Retina (tissue), 1 donor: ENCODE results near the gene DRC7.
"Not testable (repeated sequence)": the region's sequence is repeated elsewhere in the genome, so short reads cannot be mapped to it uniquely, and the experiment has no call there.

Experiments
- DNase-seq: peaks from one replicate; pipeline ENCODE4 v3.0.0-alpha.2; 2016

DRC7 gene

DNA sequence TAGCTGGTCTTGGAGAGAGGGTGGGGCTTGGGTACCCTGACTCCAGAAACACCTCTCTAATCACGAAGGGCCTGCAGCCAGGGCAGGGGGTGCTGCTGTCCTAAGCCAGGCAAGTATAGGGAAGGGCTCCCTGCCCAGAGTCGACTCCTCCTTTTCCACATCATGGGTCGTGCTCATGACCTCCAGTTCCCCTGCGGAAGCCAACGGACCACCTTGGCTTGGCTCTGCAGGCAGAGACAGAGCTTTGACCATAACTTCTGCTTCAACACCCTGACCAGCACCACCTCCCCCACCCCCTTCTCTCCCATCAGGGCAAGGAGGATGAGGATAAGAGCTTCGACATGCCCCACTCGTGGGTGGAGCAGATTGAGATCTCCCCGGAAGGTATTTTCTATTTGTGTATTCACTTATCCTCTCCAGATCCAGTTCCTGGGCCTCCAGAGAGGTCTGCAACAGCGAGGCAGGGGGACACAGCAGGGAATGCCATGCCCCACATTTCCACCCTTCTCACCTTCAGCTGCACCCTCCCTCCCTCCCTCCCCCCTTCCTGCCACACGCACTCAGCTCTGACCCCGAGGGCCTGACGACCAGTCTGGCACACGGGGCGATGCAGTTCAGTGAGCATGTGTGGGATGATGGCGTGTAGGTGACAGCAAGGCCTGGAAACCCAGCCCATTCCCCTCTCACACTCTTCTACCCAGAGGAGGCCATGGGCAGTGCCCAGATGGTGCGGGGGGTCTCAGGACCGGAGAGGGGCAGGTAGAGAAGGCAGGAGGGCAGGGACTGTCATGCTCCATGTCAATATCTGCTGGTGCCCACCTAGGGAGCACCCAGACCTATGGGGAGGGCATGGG lies 27.0 kb downstream of the DRC7 start:
- DNase-seq, result no peak

DNA sequence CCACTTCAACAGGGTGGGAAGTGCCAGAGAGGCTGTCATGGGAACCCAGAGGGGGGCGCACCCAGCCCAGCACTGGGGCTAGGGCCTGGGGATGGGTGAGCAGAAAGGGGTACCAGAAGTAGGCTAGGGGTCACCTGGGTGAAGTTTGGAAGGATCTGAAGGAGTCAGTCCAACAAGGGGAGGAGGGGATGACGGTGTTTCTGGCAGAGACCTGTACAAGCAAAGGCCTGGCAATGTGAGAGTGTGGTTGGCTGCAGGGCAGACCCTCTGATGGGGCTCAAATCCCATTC lies 27.5 kb downstream of the DRC7 start:
- no peak for DNase-seq

DNA sequence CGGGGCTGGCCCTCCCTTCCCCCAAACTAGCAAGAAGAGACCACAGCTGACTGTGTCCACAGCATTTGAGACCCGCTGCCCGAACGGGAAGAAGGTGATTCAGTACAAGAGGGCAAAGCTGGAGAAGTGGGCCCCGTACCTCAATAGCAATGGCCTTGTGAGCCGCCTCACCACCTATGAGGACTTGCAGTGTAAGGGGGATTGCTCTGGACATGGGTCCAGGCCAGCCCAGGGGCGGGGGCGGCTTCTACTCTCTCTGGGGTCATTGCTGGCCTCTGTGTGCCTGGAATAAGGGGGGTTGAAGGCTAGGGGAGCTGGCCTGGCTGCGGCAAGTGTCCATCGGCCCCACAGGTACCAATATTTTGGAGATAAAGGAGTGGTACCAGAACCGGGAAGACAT lies 28.0 kb downstream of the DRC7 start:
- no peak for DNase-seq

DNA sequence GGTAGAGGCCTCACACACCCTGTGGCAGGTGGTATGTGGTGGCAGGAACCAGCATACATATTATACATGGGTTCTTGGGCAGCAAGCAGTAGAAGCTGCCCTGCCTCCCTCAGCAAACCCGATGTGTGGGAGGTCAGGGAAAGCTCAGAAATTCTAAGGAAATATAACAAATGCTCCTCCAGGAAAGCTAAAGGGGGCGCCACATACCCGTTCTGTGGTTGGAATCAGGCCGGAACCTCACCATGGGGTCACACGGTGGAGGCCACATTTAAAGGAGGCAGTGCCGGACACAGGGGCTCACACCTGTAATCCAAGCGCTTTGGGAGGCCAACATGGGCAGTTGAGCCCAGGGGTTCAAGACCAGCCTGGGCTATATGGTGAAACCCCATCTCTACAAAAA lies 28.6 kb downstream of the DRC7 start:
- no peak for DNase-seq

DNA sequence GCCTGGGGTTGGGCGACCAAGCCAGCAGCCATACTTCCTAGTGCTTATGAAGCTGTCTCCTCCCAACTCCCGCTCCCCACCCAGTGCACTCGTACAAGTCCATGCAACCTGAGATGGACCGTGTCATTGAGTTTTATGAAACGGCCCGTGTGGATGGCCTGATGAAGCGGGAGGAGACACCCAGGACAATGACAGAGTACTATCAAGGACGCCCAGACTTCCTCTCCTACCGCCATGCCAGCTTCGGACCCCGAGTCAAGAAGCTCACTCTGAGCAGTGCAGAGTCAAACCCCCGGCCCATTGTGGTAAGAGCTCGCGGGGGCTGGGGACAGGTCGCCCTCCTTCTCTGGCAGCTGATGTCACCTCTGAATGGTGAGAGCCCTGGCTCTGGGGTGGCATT lies 29.9 kb downstream of the DRC7 start:
- DNase-seq, result no peak

GRCh38 chr16:57725151-57725550 lies 30.5 kb downstream of the DRC7 start:
- DNase-seq, result no peak

- no peak for DNase-seq
Observed at GRCh38 chr16:57725554-57725953, 30.9 kb downstream of the DRC7 start.

DNA sequence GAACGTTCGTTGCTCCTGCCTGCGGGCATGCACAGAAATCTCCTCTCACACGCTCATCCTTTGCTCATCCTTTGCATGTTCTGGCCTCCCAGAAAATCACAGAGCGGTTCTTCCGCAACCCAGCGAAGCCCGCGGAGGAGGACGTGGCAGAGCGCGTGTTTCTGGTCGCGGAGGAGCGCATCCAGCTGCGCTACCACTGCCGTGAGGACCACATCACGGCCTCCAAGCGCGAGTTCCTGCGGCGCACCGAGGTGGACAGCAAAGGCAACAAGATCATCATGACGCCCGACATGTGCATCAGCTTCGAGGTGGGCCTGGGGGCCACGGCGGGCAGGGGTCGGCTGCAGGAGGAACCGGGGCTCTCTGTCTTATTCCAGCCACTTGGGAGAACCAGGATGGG lies 31.4 kb downstream of the DRC7 start:
- no peak for DNase-seq

DNA sequence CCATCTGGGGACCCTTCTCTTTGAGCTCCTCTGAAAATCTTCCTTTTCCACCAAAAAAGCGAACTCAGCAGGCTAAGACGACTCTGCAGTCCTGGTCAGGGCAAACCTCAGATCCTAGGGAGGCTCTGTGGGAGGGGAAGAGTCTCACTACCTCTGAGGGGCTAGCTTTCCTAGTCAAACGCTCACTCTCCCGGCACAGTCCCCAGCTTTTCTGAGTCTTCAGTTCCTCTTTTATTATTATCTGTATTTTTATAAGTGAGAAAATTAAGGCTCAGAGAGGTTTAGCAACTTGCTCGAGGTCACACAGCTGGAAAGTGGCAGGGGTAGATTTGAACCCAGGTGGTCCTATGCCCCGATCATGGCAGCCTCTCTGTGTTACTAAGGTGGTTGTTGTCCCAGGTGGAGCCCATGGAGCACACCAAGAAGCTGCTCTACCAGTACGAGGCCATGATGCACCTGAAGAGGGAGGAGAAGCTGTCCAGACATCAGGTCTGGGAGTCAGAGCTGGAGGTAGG lies 31.9 kb downstream of the DRC7 start:
- DNase-seq, result no peak

GRCh38 chr16:57727610-57728009 lies 33.0 kb downstream of the DRC7 start:
- no peak for DNase-seq

DNA sequence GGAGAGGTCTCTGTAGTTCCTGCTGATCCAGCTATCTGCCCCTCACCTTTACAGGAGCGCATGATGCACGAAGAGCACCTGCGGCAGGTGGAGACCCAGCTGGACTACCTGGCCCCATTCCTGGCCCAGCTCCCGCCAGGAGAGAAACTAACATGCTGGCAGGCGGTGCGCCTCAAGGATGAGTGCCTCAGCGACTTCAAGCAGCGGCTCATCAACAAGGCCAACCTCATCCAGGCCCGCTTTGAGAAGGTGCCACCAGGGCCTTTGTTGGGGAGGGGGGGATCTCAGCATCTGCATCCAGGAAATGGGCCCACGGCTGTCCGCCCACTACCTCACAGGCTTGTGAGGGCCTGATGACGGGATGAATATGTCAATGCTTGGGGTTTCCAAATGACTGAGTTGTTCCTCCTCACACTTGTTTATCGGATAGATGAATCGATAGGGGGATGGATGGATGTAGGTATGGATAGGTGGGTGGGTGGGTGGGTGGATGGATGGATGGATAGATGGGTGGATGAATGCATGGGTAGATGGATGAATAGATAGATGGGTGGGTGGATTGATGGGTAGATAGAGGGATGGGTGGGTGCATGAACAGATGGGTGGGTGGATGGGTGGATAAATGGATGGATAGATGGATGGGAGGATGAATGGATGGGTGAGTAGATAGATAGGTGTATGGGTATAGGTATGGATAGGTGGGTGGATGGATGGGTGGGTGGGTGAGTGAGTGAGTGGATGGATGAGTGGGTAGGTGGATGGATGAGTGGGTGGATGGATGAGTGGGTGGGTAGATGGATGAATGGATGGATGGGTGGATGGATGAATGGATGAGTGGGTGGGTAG lies 34.0 kb downstream of the DRC7 start:
- DNase-seq, result no peak

- no peak for DNase-seq
Observed at GRCh38 chr16:57729182-57729484, 34.5 kb downstream of the DRC7 start.

DNA sequence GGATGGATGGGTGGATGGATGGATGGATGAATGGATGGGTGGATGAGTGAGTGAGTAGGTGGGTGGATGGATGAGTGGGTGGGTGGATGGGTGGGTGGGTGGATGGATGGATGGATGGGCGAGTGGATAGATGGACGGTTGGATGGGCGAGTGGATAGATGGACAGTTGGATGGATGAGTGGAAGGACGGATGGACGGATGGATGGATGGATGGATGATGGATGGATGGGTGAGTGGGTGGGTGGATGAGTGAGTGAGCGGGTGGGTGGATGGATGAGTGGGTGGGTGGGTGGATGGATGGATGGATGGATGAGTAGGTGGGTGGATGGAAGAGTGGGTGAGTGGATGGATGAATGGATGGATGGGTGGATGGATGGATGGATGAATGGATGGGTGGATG lies 35.2 kb downstream of the DRC7 start:
- not testable (repeated sequence) for DNase-seq

DNA sequence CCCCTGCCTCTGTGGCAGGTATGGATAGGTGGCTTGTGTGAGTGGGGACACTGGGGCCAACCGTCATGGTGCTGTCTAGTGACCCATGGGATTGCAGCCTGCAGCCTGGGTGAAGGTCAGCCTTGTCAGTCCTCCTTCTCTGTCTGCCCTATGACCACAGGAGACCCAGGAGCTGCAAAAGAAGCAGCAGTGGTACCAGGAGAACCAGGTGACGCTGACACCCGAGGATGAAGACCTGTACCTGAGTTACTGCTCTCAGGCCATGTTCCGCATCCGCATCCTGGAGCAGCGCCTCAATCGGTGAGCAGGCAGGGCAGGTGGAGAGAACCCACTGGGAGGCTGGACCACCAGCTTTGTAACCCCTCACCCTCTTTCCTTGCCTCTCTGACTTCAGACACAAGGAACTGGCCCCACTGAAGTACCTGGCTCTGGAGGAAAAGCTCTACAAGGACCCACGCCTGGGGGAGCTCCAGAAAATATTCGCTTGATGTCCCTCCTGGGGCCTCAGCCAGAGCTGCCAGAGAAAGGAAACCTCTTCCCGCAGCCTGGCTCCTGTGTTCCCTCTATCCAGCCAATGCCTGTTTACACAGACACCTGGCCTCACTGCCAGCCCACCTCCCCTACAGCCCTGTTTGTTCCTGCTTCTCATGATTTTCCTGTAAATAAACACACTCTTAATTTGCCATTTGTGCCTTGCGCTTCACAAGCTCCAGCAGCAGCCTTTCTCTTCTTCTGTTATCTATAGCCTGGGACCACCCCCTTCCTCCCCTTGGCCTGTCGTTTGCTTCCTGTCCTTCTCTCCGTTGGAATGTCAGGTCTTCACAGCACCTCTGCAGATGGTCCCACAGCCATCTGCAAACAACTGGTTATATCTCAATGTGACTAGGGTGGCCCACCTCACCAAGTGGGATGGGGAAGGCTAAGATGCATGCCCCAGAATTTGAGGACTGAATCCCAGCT lies 36.4 kb downstream of the DRC7 start:
- no peak for DNase-seq

- no peak for DNase-seq
Observed at GRCh38 chr16:57732037-57732436, 37.4 kb downstream of the DRC7 start.

DNA sequence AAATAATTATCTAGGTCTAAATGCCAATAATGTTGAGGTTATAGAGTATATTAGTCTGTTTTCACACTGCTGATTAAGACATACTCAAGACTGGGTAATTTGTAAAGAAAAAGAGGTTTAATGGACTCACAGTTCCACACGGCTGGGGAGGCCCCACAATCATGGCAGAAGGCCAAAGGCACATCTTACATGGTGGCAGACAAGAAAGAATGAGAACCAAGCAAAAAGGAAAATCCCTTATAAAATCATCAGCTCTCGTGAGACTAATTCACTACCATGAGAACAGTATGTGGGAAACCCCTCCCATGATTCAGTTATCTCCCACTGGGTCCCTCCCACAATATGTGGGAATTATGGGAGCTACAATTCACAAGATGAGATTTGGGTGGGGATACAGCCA lies 38.1 kb downstream of the DRC7 start:
- no peak for DNase-seq

- no peak for DNase-seq
Observed at GRCh38 chr16:57734308-57734924, 39.8 kb downstream of the DRC7 start.

DNA sequence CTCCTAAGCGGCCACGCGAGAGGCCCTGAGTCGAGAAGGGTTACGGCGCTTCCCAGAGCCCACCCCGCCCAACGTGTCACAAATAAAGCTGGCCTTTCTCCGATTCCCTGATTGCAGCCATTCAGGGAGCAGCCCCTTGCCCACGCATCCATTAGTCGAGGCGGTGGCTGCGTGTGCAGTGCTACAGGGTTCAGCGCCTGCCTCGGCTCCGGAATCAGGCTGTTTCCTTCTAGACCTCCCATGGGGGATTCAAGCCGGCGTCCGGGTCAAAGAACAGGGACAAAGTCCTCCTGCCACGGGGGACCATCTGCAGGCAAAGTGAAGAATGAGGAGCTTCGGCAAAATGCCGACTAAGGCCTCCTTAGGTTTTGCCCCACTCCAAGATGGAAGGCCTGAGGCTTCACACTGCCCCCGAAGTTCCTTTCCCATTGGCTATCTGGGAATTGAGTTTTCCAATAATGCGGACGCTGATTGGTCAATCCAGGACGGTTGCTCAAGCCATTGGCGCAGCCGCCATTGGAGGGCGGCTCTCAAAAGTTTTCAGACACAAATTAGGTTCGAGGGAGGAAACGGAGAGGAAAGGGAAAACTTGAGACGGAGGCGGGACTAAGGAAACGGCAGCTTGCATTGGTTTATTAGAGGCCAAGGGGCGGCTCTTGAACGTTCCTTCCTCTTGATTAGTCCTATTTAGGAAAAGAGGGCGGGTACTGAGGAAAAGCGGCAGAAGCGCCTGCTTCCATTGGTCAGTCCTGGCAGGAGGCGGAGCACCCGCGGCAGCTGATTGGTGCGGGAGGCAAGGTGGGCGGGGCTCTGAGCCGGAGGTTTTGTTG lies 40.5 kb downstream of the DRC7 start:
- DNase-seq, result peak; percentile 99

DNA sequence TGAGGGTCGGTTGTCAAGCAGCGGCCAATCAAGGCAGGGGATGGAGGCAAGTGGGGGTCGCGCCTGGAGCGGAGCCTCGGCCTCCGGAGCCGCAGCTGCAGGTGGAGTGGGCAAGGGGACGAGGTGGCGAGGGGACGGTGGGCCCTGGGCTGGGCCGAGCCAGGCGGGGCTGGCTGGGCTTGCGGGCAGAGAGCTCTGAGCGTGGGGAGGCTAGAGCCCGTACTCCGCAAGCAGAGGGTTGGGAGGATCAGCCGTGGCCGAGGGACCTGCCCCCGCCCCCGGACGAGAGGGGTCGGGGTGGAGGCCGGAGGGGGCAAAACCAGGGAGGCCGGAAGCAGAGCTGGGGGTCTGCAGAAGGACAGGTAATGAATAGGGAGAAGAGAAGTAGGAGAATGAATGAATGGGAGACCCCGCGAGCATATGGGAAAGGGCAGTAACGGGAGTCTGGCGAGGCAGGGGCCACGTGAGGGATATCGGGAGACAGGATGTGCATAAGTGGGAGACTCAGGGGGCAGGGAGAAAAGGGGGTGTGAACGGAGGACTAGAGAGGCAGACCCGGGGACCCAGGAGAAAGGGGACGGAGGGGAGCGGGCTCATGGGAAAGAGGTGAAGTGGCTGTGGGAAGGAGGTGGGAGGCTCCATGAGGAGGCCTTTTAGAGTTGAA lies 41.3 kb downstream of the DRC7 start, which contains the start of gene KATNB1:
Gene KATNB1, plus strand, starts transcription at position 16 of the 664 bp plus-strand sequence. CDS start 1,474 bp downstream, outside the sequence.
- DNase-seq, result no peak

GRCh38 chr16:57736419-57737351 lies 42.1 kb downstream of the DRC7 start:
- DNase-seq, result peak; percentile 59
